Astrocyte (in vitro differentiated cells and primary cell): ENCODE data around the gene ANKRD40CL. TPM values are rescaled to one million over a fixed set of nuclear protein-coding genes. Genes with fewer than 3 reads are reported as not detected.
A peak's percentile ranks its signal among the peaks of the same experiment; 100 is the strongest.

Experiments
- DNase-seq: peaks from one replicate; pipeline ENCODE4 v3.0.0-alpha.2; 2010; ENCODE audit warnings: low read depth
- FAIRE-seq: peaks from 2 replicates; lab custom pipeline; 2011; peaks lifted over from hg19 to GRCh38; lab: Jason Lieb, UNC
- H2AFZ ChIP-seq: 2 replicates; pipeline ENCODE4 v1.6.0; 2012; ENCODE audit warnings: low read depth, low read length, inconsistent platforms
- H3K27ac ChIP-seq: 2 replicates; pipeline ENCODE4 v1.5.1; 2011; ENCODE audit warnings: low read depth, low read length, inconsistent platforms
- H3K27me3 ChIP-seq: 2 replicates; pipeline ENCODE4 v1.6.0; 2011; ENCODE audit warnings: low read length, inconsistent platforms; ENCODE audit not compliant: insufficient read depth
- H3K36me3 ChIP-seq: 2 replicates; pipeline ENCODE4 v1.5.1; 2011; ENCODE audit warnings: low read length, inconsistent platforms; ENCODE audit not compliant: insufficient read depth
- H3K4me1 ChIP-seq: 2 replicates; pipeline ENCODE4 v1.5.1; 2011; ENCODE audit warnings: low read length, inconsistent platforms; ENCODE audit not compliant: insufficient read depth
- H3K4me2 ChIP-seq: 2 replicates; pipeline ENCODE4 v1.6.0; 2012; ENCODE audit warnings: low read length, inconsistent platforms
- H3K4me3 ChIP-seq: 2 replicates; pipeline ENCODE4 v1.5.1; 2011; ENCODE audit warnings: low read depth, mild to moderate bottlenecking, low read length, inconsistent platforms; ENCODE audit not compliant: insufficient read depth
- H3K79me2 ChIP-seq: 2 replicates; pipeline ENCODE4 v1.6.0; 2012; ENCODE audit warnings: mild to moderate bottlenecking, low read length, inconsistent platforms; ENCODE audit not compliant: insufficient read depth
- H3K9ac ChIP-seq: 2 replicates; pipeline ENCODE4 v1.6.0; 2012; ENCODE audit warnings: mild to moderate bottlenecking, low read length, inconsistent platforms
- H3K9me3 ChIP-seq: 2 replicates; pipeline ENCODE4 v1.5.1; 2012; ENCODE audit warnings: low read depth, mild to moderate bottlenecking, low read length, inconsistent platforms; ENCODE audit not compliant: insufficient read depth
- H4K20me1 ChIP-seq: 2 replicates; pipeline ENCODE4 v1.6.0; 2012; ENCODE audit warnings: low read length, inconsistent platforms; ENCODE audit not compliant: insufficient read depth
- H3K27ac Mint-ChIP-seq: one replicate; pipeline ENCODE4 v1.8.0; 2021; ENCODE audit warnings: mild to moderate bottlenecking, mixed read lengths; ENCODE audit not compliant: unreplicated experiment
- H3K27me3 Mint-ChIP-seq: one replicate; pipeline ENCODE4 v1.8.0; 2021; ENCODE audit warnings: low read depth, mixed read lengths; ENCODE audit not compliant: unreplicated experiment
- H3K36me3 Mint-ChIP-seq: one replicate; pipeline ENCODE4 v1.8.0; 2021; ENCODE audit warnings: low read depth, mixed read lengths; ENCODE audit not compliant: unreplicated experiment
- H3K4me1 Mint-ChIP-seq: one replicate; pipeline ENCODE4 v1.8.0; 2021; ENCODE audit warnings: low read depth, mixed read lengths; ENCODE audit not compliant: unreplicated experiment
- H3K4me3 Mint-ChIP-seq: one replicate; pipeline ENCODE4 v1.8.0; 2021; ENCODE audit warnings: mild to moderate bottlenecking, moderate library complexity, mixed read lengths; ENCODE audit not compliant: unreplicated experiment
- H3K9me3 Mint-ChIP-seq: one replicate; pipeline ENCODE4 v1.8.0; 2021; ENCODE audit warnings: mild to moderate bottlenecking, mixed read lengths; ENCODE audit not compliant: unreplicated experiment
- EZH2 ChIP-seq: IDR thresholded peaks from 2 replicates; pipeline ENCODE4 v1.6.1; 2012; ENCODE audit warnings: mild to moderate bottlenecking, low read length, inconsistent platforms; ENCODE audit not compliant: insufficient read depth
- total RNA-seq: library from RNA; stranded (reverse); gene quantifications from 2 replicates; pipeline ENCODE4 v1.2.1, GENCODE V29; 2021
- TF ChIP-seq, protein P1 (sequence below): IDR thresholded peaks from 2 replicates; pipeline ENCODE4 v1.5.1; 2011; ENCODE audit warnings: low read depth, mild to moderate bottlenecking, inconsistent platforms, low read length, moderate library complexity; ENCODE audit not compliant: insufficient read depth

ANKRD40CL gene
- total RNA-seq, 1 donor from 2014 or later = not detected

DNA sequence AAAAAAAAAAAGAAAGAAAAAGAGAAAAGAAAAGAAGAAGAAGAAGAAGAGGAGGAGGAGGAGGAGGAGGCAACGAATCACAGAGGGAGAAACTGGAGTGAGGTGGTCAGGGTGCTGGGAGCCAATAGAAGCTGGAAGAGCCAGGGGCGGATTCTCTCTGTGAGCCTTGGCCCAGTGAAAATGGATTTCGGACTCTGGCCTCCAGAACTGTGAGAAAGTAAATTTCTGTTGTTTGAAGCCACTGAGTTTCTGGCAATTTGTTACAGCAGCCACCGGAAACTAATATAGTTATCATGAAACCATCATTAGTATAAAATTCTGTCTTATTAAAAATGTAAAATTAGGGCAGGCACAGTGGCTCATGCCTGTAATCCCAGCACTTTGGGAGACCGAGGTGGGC is 40.4 kb upstream of the ANKRD40CL start:
- Mint-ChIP-seq H3K27ac (no peak overlapping the region), H3K9me3 (no peaks in the 10 kb centered on the region), H3K4me1 (peaks cover 2% of the 10 kb centered on the region), H3K36me3 (no peaks in the 10 kb centered on the region), H3K4me3 (no peak overlapping the region), H3K27me3 (peaks cover 16% of the 10 kb centered on the region)
- Histone ChIP-seq H3K4me1 (peaks cover 3% of the 10 kb centered on the region), H3K4me3 (no peak overlapping the region), H3K9me3 (no peaks in the 10 kb centered on the region), H3K27ac (no peak overlapping the region), H3K79me2 (no peaks in the 10 kb centered on the region), H3K36me3 (no peaks in the 10 kb centered on the region), H3K27me3 (peaks cover 5% of the 10 kb centered on the region), H3K4me2 (no peak overlapping the region), H2AFZ (no peak overlapping the region), H3K9ac (no peak overlapping the region), H4K20me1 (no peaks in the 10 kb centered on the region)
- TF ChIP-seq EZH2 = no peak
- TF ChIP-seq, protein P1, sequence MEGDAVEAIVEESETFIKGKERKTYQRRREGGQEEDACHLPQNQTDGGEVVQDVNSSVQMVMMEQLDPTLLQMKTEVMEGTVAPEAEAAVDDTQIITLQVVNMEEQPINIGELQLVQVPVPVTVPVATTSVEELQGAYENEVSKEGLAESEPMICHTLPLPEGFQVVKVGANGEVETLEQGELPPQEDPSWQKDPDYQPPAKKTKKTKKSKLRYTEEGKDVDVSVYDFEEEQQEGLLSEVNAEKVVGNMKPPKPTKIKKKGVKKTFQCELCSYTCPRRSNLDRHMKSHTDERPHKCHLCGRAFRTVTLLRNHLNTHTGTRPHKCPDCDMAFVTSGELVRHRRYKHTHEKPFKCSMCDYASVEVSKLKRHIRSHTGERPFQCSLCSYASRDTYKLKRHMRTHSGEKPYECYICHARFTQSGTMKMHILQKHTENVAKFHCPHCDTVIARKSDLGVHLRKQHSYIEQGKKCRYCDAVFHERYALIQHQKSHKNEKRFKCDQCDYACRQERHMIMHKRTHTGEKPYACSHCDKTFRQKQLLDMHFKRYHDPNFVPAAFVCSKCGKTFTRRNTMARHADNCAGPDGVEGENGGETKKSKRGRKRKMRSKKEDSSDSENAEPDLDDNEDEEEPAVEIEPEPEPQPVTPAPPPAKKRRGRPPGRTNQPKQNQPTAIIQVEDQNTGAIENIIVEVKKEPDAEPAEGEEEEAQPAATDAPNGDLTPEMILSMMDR = no peak
- FAIRE-seq = no peak
- DNase-seq = no peak

DNA sequence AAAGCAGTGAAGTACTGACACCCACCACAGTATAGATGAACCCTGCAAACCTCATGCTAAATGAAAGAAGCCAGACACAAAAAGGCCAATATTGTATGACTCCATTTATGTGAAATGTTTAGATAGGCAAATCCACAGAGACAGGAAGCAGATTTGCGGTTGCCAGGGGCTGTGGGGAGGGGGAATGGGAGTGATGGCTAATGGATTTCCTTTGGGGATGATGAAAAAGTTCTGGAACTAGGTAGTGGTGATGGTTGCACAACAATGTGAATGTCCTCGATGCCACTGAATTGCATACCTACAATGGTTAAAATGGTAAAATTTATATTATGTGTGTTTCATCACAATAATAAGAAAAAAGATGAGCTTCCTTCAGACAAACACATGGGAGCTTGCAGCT is 39.7 kb upstream of the ANKRD40CL start:
- H3K4me1 Mint-ChIP-seq = peaks cover 2% of the 10 kb centered on the region
- no peaks in the 10 kb centered on the region for H3K36me3 Mint-ChIP-seq
- Histone ChIP-seq H2AFZ (no peak overlapping the region), H3K27ac (no peak overlapping the region), H3K27me3 (peaks cover 5% of the 10 kb centered on the region), H3K9me3 (no peaks in the 10 kb centered on the region), H4K20me1 (no peaks in the 10 kb centered on the region), H3K4me1 (peaks cover 3% of the 10 kb centered on the region), H3K4me3 (no peak overlapping the region), H3K36me3 (no peaks in the 10 kb centered on the region), H3K79me2 (no peaks in the 10 kb centered on the region), H3K4me2 (no peak overlapping the region), H3K9ac (no peak overlapping the region)
- H3K4me3 Mint-ChIP-seq = no peak overlapping the region
- FAIRE-seq (no peak), DNase-seq (peak; percentile 21)
- H3K27me3 Mint-ChIP-seq = peaks cover 14% of the 10 kb centered on the region
- no peak overlapping the region for H3K27ac Mint-ChIP-seq
- TF ChIP-seq, protein P1 = no peak
- no peak for TF ChIP-seq EZH2
- no peaks in the 10 kb centered on the region for H3K9me3 Mint-ChIP-seq

- no peaks in the 10 kb centered on the region for H3K9me3 ChIP-seq
- peaks cover 3% of the 10 kb centered on the region for H3K4me1 ChIP-seq
- no peak overlapping the region for H3K4me3 ChIP-seq
- no peak overlapping the region for H3K4me2 ChIP-seq
- H3K27me3 ChIP-seq = peaks cover 3% of the 10 kb centered on the region
- no peaks in the 10 kb centered on the region for H3K79me2 ChIP-seq
- no peak overlapping the region for H2AFZ ChIP-seq
- no peaks in the 10 kb centered on the region for H3K36me3 Mint-ChIP-seq
- DNase-seq (no peak), FAIRE-seq (no peak)
- no peak overlapping the region for H3K9ac ChIP-seq
- H3K27ac ChIP-seq = no peak overlapping the region
- no peaks in the 10 kb centered on the region for H4K20me1 ChIP-seq
- H3K4me1 Mint-ChIP-seq = peaks cover 2% of the 10 kb centered on the region
- TF ChIP-seq EZH2 = no peak
- TF ChIP-seq, protein P1 = no peak
- peaks cover 16% of the 10 kb centered on the region for H3K27me3 Mint-ChIP-seq
- no peak overlapping the region for H3K4me3 Mint-ChIP-seq
- no peaks in the 10 kb centered on the region for H3K36me3 ChIP-seq
- no peak overlapping the region for H3K27ac Mint-ChIP-seq
- no peaks in the 10 kb centered on the region for H3K9me3 Mint-ChIP-seq
Observed at GRCh38 chr17:50806141-50806643, 38.9 kb upstream of the ANKRD40CL start.
